ENCODE results near the gene MYRIP. TPM values are rescaled to one million over a fixed set of nuclear protein-coding genes. Genes with fewer than 3 reads are reported as not detected.

Gene MYRIP
- total RNA-seq, 1 donor from 2014 or later = 12.7 TPM

DNA sequence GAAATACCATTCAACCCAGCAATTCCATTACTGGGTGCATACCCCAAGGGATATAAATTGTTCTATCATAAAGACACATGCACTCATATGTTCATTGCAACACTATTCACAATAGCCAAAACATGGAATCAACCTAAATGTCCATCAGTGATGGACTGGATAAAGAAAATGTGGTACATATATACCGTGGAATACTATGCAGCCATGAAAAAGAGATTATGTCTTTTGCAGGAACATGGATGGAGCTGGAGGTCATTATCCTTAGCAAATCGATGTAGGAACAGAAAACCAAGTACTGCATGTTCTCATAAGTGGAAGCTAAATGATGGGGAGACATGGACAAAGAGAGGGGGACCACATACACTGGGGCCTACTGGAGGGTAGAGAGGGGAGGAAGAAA, 5.5 kb upstream of the MYRIP start:
- no peaks in the 10 kb centered on the region for H3K9me3 ChIP-seq
- H3K4me3 ChIP-seq = no peak overlapping the region
- H3K36me3 ChIP-seq = no peaks in the 10 kb centered on the region
- no peaks in the 10 kb centered on the region for H3K27me3 ChIP-seq
- no peaks in the 10 kb centered on the region for H3K4me1 ChIP-seq
- no peak for DNase-seq (ENCODE audit: low spot score in 2 of 2)
- intact Hi-C loops (cut with DNase I) = no loop called here
- H3K27ac ChIP-seq = no peak overlapping the region
- TF ChIP-seq, protein P1, sequence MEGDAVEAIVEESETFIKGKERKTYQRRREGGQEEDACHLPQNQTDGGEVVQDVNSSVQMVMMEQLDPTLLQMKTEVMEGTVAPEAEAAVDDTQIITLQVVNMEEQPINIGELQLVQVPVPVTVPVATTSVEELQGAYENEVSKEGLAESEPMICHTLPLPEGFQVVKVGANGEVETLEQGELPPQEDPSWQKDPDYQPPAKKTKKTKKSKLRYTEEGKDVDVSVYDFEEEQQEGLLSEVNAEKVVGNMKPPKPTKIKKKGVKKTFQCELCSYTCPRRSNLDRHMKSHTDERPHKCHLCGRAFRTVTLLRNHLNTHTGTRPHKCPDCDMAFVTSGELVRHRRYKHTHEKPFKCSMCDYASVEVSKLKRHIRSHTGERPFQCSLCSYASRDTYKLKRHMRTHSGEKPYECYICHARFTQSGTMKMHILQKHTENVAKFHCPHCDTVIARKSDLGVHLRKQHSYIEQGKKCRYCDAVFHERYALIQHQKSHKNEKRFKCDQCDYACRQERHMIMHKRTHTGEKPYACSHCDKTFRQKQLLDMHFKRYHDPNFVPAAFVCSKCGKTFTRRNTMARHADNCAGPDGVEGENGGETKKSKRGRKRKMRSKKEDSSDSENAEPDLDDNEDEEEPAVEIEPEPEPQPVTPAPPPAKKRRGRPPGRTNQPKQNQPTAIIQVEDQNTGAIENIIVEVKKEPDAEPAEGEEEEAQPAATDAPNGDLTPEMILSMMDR (IDR thresholded peaks at IDR 0.05) = no peak

DNA sequence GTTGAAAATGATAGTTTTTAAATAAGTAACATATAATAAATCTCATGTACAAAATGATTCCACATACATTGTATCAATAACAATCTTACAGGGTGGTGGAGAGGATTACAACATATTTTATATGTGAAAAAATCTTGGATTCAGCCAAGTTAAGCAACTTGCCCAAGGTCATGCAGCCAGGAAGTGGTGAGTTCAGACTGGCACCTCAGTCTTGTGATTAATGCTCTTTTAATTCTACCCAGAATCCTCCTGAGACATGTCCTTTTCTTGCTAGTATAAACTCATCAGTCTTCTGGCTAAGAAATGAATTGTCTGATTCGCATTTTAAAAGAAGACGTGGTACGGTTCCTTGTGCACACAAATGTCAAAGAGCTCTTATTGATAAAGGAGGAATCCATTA, 4.5 kb upstream of the MYRIP start:
- H3K27ac ChIP-seq = no peak overlapping the region
- TF ChIP-seq, protein P1 (IDR thresholded peaks at IDR 0.05) = no peak
- intact Hi-C loops (cut with DNase I) = no loop called here
- no peaks in the 10 kb centered on the region for H3K9me3 ChIP-seq
- DNase-seq (ENCODE audit: low spot score in 2 of 2) = no peak
- peaks cover 5% of the 10 kb centered on the region for H3K27me3 ChIP-seq
- H3K4me3 ChIP-seq = no peak overlapping the region
- H3K4me1 ChIP-seq = peaks cover 2 to 3% of the 10 kb centered on the region in 2 donors
- no peaks in the 10 kb centered on the region for H3K36me3 ChIP-seq

DNA sequence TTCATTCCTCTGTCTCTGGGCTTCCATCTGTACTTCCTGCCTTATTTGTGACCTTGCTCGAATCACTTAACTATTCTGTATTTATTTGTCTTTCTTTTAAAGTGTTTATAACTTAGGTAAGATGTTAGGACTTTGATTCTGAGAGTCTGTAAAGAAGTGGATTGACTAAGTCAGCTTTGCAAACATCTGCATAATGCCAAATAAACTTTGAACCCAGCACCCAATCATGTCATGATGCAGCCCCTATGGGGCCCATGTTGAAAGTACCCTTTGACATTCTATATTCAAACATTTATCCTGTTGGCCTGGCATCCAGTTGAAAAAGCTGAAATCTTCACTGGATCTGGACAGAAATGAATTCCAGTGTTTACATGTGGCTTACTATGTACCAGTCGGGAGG, 3.8 kb upstream of the MYRIP start:
- TF ChIP-seq, protein P1 (IDR thresholded peaks at IDR 0.05) = no peak
- DNase-seq (ENCODE audit: low spot score in 2 of 2) = no peak
- Histone ChIP-seq H3K4me1 (peaks cover 4 to 8% of the 10 kb centered on the region in 2 donors), H3K9me3 (no peaks in the 10 kb centered on the region), H3K27me3 (peaks cover 12% of the 10 kb centered on the region), H3K4me3 (no peak overlapping the region), H3K27ac (no peak overlapping the region), H3K36me3 (no peaks in the 10 kb centered on the region)
- intact Hi-C loops (cut with DNase I) = no loop called here

DNA sequence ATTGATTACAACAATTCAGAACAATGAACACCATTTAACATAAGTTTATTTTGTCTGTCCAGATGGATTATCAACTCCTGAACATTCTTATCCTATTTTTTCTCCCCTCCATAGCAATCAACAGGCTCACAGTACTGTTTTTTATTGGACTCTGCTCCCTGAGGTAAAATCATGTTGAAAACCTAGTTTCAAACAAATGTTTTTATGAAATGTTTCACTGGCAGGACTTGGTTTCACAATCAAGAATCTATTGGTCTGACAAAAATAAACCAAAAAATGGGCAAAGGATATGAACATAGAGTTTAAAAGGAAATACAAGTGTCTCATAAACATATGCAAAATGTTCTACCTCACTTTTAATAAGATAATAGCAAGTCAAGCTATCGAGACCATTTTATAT, 2.6 kb upstream of the MYRIP start:
- peaks cover 16% of the 10 kb centered on the region for H3K27me3 ChIP-seq

DNA sequence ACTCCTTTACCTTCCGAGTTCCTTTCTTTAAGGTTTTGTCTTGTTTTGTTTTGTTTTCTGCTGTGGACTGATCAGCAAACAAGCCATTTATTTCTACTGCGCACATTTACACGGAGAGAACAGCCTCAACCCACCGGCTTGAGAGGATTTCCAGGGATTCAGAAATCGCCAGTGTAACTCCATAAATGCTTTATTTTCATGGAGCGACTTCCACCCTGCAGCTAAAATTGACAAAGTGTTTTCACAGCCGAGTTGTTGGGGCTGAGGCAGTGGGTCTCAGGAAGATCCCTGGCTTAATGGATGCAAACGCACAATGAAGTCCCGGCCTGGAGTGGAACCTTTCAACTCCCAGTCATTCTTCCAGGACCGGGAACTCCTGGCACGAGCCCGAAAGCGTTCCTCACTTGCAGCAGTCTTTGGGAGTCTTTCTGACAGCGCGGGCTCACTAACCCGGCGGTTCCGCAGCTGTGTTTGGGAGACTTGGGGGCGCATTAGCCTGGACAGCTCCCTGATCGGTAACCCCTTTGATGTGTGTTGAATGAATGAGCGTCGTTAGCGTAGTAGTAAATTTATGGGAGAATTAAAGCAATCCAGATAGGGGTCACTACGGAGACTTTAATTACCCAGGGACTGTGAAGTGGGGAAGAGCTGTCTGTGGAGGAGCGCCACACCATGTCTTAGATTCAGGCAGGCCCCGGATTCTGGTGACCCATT, 785 bp upstream of the MYRIP start:
- H3K4me1 ChIP-seq = peaks cover 4 to 8% of the 10 kb centered on the region in 2 donors
- intact Hi-C loops (cut with DNase I) = no loop called here
- H3K27ac ChIP-seq = no peak overlapping the region
- no peaks in the 10 kb centered on the region for H3K36me3 ChIP-seq
- no peaks in the 10 kb centered on the region for H3K9me3 ChIP-seq
- DNase-seq (ENCODE audit: low spot score in 2 of 2) = no peak
- peaks cover 19% of the 10 kb centered on the region for H3K27me3 ChIP-seq
- TF ChIP-seq, protein P1 (IDR thresholded peaks at IDR 0.05) = no peak
- H3K4me3 ChIP-seq = peak overlapping the region; percentile 64 to 76

More for the DNA sequence above, 2.6 kb upstream of the MYRIP start:
- TF ChIP-seq, protein P1 (IDR thresholded peaks at IDR 0.05) = no peak
- no peaks in the 10 kb centered on the region for H3K9me3 ChIP-seq
- no peaks in the 10 kb centered on the region for H3K36me3 ChIP-seq
- H3K4me3 ChIP-seq = no peak overlapping the region
- no peak overlapping the region for H3K27ac ChIP-seq
- DNase-seq (ENCODE audit: low spot score in 2 of 2) = no peak
- peaks cover 4 to 8% of the 10 kb centered on the region in 2 donors for H3K4me1 ChIP-seq
- intact Hi-C loops (cut with DNase I) = no loop called here

Measured in ascending aorta (tissue), 2 donors.